Prostate gland (tissue), 2 donors: ENCODE measurements around the gene ESR1. TPM values are rescaled to one million over a fixed set of nuclear protein-coding genes. Genes with fewer than 3 reads are reported as not detected.

Experiments
- DNase-seq: peaks from one replicate; pipeline ENCODE4 v3.0.0-alpha.2; 2019; ENCODE audit warnings: low spot score
- H3K27ac ChIP-seq, 2 donors: fragments of 200-600 bp; sonication (generic); 2 replicates each; pipeline ENCODE4 v1.5.1; 2017 to 2019
- H3K27me3 ChIP-seq: fragments of 200-600 bp; sonication (generic); replicated peaks from 2 replicates; pipeline ENCODE4 v1.5.1; 2019; ENCODE audit not compliant: insufficient read depth
- H3K36me3 ChIP-seq, 2 donors: fragments of 200-600 bp; sonication (generic); 1 replicate in 1 of 2; 2 replicates in 1 of 2; pipeline versions ENCODE4 v1.5.1 to v1.8.1; 2017 to 2019
- H3K4me1 ChIP-seq: fragments of 200-600 bp; sonication (generic); replicated peaks from 2 replicates; pipeline ENCODE4 v1.5.1; 2019
- H3K4me3 ChIP-seq, 2 donors: fragments of 200-600 bp; sonication (generic); 2 replicates each; pipeline ENCODE4 v1.5.1; 2017 to 2019
- H3K9me3 ChIP-seq: fragments of 200-600 bp; sonication (generic); 2 replicates; pipeline ENCODE4 v1.5.1; 2017
- CTCF ChIP-seq, 4 experiments: fragments of 200-600 bp in 2 of 4; fragments of 450-650 bp in 2 of 4; sonication (generic) in 2 of 4; IDR thresholded peaks; 1 replicate in 3 of 4; 2 replicates in 1 of 4; pipeline ENCODE4 v1.5.1; 2016 to 2019; ENCODE audit warnings: antibody characterized with exemption in 4 of 4, mild to moderate bottlenecking in 2 of 4, moderate library complexity in 2 of 4
- POLR2A ChIP-seq: fragments of 450-650 bp; IDR thresholded peaks from one replicate; pipeline ENCODE4 v1.6.1; 2016; ENCODE audit warnings: antibody characterized with exemption, mild to moderate bottlenecking
- POLR2AphosphoS5 ChIP-seq: sonication (generic); formaldehyde crosslinking; IDR thresholded peaks from one replicate; pipeline ENCODE4 v1.6.1; 2017; ENCODE audit warnings: antibody characterized with exemption
- WGBS: methylation state at CpG from one replicate; pipeline ENCODE4 v1.1.5; 2018; 5-methylcytosine and 5-hydroxymethylcytosine counted together
- intact Hi-C: fragments of 100-400 bp; cut with DNase I; formaldehyde crosslinking; loops from one replicate; pipeline ENCODE4 v1.14.2; 2022
- total RNA-seq, 2 donors: library from RNA; depleted of rRNA; stranded (reverse); fragments of >200 nt; gene quantifications; one replicate each; pipeline ENCODE4 v1.1.0, GENCODE V29; 2016

Gene ESR1
- total RNA-seq, 2 donors from 2014 or later, result 2.3 to 5.6 TPM

DNA sequence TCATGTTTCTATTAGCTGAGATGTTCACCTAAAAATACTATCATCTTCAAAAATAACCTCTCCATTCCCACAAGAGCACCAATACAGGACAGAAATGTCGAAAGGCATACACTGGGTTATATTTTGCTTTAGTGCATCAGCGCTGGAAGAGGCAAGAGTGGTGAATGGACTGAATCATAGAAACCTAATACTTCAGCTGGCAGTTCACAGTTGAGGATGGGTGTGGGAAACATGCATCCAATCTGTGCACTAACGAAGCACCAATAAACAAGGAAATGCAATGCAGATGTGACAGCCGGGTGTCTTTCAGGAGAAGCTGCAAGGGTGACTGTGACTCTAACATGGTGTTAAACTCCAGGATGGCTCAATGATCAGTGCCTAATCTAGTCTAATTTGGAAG is 365.8 kb downstream of the ESR1 start:
- Histone ChIP-seq H3K36me3 (no peaks in the 10 kb centered on the region), H3K27me3 (no peaks in the 10 kb centered on the region), H3K4me1 (no peaks in the 10 kb centered on the region), H3K4me3 (no peak overlapping the region), H3K27ac (no peak overlapping the region), H3K9me3 (no peaks in the 10 kb centered on the region)
- intact Hi-C loops, result no loop called here
- no peak for TF ChIP-seq CTCF (IDR thresholded peaks at IDR 0.05)
- TF ChIP-seq POLR2A, result no peak
- no peak for TF ChIP-seq POLR2AphosphoS5
- 83% methylated on average over 4 of the region's 4 CpGs for WGBS
- DNase-seq, result no peak

DNA sequence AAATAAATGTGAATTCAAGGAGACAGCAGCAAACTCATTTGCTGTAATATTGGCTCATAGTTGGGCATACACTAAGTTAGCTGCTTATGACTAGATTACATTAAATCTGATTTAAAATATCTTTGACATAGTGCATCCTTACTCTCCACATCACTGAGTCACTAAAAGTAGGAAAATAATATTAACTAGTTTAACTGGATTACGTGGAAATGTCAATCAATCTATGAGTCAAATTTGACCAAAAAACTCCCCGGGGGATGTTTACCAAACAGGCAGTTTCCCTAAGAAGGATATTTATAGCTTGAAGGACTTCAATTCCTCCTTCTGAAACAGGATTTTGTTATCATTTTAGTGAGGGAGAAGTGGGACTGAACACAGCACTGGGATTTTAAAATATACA is 366.5 kb downstream of the ESR1 start:
- no peaks in the 10 kb centered on the region for H3K4me1 ChIP-seq
- no peaks in the 10 kb centered on the region for H3K27me3 ChIP-seq
- no peak for TF ChIP-seq POLR2AphosphoS5
- TF ChIP-seq CTCF (IDR thresholded peaks at IDR 0.05), result no peak
- TF ChIP-seq POLR2A, result no peak
- no peak for DNase-seq
- 83% methylated on average over 2 of the region's 2 CpGs for WGBS
- intact Hi-C loops, result no loop called here
- H3K9me3 ChIP-seq, result no peaks in the 10 kb centered on the region
- H3K36me3 ChIP-seq, result no peaks in the 10 kb centered on the region
- no peak overlapping the region for H3K27ac ChIP-seq
- H3K4me3 ChIP-seq, result no peak overlapping the region

- WGBS, result 60% methylated on average over 4 of the region's 4 CpGs
- Histone ChIP-seq H3K27ac (no peak overlapping the region), H3K27me3 (no peaks in the 10 kb centered on the region), H3K36me3 (no peaks in the 10 kb centered on the region), H3K4me3 (no peak overlapping the region), H3K4me1 (no peaks in the 10 kb centered on the region), H3K9me3 (no peaks in the 10 kb centered on the region)
- TF ChIP-seq POLR2AphosphoS5, result no peak
- no peak for TF ChIP-seq CTCF (IDR thresholded peaks at IDR 0.05)
- TF ChIP-seq POLR2A, result no peak
- no peak for DNase-seq
- intact Hi-C loops, result no loop called here
These were observed 368.8 kb downstream of the ESR1 start for GRCh38 chr6:152176268-152176667.
